Activated naive CD4-positive, alpha-beta T cell (primary cell): ENCODE results near the gene OR5K3.
"Not testable (repeated sequence)": the region's sequence is repeated elsewhere in the genome, so short reads cannot be mapped to it uniquely, and the experiment has no call there.

ENCODE experiments used
- DNase-seq, 4 experiments: peaks; one replicate each; lab custom pipeline; 2025; lab: John Stamatoyannopoulos, UW

OR5K3 gene, protein sequence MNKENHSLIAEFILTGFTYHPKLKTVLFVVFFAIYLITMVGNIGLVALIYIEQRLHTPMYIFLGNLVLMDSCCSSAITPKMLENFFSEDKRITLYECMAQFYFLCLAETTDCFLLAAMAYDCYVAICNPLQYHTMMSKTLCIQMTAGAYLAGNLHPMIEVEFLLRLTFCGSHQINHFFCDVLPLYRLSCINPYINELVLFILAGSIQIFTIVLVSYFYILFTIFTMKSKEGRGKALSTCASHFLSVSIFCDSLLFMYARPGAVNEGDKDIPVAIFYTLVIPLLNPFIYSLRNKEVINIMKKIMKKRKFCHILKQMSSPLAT

DNA sequence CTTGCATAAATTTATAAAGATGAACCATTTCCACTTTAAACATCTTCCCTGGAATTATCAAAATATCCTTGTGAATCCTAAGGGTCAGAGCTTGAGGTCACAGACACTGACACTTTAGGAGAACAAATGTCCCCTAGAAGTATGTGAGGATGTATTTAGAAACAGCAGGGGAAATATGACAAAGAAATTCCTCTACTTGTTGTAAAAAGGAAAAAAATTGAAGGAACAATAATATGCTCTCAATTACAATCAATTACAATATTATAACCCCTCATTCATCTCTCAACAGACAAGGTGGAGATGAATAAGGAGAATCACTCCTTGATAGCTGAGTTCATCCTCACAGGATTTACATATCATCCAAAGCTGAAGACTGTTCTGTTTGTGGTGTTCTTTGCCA, at the start of gene OR5K3:
OR5K3 (plus strand) TSS at position 301 of the 400 bp plus-strand sequence; CDS start at position 301, 0 bp downstream.
- DNase-seq = no peak

DNA sequence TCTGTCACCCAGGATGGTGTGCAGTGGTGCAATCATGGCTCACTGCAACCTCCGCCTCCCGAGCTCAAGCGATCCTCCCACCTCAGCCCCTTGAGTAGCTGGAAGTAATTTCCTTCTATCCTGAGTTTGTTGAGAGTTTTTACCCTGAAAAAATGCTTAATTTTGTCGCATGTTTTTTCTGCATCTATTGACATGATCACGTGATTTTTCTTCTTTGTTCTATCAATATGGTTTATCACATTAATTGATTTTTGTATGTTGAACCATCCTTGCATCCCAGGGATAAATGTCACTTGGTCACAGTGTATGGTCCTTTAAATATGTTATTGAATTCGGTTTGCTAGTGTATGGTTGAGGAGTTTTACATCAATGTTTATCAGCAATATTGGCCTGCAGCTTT, 48.7 kb upstream of the OR5K3 start:
- no peak for DNase-seq

DNA sequence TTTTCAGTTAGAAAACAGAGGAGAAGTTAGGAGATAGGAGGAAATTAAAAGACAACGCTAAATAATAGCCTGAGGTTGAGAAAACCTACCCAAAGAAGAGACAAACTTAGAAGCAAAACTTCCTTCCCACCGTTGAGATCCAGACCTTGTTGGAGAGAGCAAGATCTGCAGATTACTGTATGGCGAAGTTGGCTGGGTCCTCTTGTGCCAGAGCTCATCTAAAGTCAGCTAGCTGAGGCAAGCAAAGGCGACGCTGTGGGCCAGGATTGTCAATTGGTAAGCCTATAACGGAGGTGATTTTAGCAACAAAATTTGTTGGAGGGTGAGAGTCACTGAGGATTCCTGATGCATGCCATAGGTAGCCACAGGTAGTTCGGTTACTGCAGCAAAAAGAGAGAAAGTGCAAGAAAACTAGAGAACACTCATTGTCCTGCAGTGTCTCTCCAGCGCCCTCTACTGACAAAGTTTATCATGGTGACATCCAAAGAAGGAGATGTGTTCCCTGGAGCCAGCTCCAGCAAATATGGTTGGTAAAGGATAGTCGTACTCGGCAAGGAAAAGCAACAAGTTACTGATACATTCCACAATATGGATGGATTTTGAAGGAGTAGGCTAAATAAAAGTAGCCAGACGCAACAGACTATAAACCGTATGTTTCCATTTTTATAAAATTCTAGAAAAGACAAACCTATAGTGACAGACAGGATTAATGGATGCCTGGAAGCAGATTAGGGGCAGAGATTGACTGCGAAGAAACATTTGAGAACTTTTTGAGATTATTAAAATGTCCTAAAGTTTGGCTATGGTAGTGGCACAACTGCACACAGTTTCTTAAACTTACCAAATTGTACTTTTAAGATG, 46.6 kb upstream of the OR5K3 start:
- DNase-seq = no peak

DNA sequence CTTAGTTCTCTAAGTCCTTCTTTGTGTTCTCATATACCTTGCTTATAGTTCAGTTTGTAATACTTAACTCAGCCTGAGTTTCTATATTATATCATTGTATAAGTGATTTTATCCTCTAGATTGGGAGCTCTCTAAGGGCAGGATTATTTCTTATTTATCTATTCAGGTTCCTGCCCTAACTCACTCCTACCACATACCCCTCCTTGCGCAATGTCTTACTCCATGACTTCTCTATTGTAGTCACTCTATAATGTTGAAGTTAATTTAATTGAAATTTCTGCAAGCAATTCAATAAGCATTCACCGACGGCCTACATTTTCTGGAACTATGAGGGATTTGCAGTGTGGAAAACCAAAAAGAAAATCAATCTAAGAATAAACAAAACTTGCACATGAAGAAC, 40.4 kb upstream of the OR5K3 start:
- DNase-seq = no peak

DNA sequence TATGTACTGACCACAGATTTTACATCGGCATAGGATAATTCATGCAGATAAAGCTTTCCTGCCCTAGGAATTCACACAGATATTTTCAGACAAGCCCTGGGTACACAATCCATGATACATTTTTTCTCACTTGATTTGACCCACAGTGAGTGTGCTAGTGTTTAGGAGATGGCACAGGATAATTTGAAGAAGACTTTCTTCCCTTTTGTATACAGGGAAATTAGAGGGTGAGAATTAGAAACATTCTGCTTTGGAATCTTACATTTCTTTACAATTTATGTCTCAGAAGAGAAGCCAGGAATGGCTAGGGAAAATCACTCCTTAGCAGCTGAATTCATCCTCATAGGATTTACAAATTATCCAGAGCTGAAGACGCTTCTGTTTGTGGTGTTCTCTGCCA, 36.9 kb upstream of the OR5K3 start, which contains the start of gene OR5K4:
OR5K4 (plus strand) TSS at position 301 of the 400 bp plus-strand sequence; CDS start at position 301, 0 bp downstream.
- no peak for DNase-seq

DNA sequence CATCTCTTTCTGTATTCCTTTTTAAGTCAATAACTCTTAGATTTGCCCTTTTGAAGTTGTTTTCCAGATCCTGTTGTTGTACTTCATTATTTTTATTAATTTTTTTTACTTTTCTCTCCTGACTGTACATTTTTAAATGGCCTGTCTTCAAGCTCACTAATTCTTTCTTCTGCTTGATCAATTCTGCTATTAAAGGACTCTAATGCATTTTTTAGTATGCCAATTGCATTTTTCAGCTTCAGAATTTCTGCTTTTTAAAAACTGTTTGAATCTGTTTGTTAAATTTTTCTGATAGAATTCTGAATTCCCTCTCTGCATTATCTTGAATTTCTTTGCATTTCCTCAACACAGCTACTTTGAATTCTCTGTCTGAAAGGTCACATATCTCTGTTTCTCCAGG, 31.2 kb upstream of the OR5K3 start:
- no peak for DNase-seq

DNA sequence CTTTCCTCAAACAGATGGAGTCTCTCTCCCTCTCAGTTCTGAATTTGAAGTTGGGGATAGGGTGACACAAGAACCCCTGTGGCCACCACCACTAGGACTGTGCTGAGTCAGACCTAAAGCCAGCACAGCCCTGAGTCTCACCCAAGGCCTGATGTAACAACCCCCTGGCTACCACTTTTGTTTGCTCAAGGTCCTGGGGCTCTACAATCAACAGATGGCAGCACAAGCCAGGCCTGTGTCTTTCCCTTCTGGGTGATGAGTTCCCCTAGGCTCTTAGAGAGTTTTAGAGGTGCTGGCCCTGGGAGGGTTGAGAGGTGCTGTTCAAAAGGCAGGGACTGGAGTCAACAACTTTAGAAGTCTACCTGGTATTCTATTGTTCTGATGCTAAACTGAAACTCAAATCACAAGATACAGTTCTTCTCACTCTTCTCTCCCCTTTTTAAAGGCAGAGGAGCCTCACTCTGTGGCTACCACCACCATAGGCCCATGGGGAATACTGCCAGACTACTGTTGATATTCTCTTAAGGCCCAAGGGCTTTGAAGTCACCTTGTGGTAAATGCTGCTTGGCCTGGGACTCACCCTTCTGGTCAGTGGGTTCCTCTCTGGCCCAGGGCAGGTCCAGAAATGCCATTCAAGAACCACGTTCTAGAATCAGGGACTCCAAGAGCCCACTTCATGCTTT, 30.3 kb upstream of the OR5K3 start:
- DNase-seq = no peak

DNA sequence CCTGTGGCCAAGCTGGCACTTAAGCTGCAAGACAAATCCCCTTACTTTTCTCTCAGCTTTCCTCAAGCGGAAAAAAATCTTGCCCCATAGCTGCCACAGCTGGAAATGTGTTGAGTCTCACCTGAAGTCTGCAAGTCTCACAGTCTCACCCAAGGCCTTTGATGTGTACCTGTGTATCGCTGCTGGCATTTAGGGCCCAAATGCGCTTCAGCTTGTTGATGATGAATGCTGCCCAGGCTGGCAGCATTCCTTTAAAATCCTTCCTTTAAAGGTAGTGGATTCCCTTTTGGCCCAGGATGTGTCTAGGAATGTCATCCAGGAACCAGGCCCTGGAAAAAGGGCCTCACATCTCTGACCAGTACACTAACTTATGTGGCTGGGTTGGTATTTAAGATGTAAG, 29.8 kb upstream of the OR5K3 start:
- no peak for DNase-seq

DNA sequence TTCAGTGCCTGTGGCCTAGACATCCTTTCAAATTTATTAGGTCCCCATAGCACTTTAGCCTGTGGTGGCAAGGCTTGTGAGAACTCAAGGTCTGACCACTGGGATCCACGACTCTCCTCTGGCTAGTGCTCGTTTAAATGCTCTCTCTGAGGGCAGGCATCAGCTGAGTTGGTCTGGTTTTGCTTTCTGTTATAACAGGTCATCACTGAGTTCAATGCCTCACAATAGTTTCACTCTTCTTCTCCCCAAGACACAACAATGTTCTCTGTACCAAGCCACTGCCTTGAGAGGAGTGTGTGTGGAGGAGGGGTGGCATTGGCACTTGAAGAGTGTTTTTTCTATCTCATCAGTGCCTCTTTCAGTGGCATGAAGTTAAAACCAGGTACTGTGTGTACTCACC, 29.2 kb upstream of the OR5K3 start:
- no peak for DNase-seq

DNA sequence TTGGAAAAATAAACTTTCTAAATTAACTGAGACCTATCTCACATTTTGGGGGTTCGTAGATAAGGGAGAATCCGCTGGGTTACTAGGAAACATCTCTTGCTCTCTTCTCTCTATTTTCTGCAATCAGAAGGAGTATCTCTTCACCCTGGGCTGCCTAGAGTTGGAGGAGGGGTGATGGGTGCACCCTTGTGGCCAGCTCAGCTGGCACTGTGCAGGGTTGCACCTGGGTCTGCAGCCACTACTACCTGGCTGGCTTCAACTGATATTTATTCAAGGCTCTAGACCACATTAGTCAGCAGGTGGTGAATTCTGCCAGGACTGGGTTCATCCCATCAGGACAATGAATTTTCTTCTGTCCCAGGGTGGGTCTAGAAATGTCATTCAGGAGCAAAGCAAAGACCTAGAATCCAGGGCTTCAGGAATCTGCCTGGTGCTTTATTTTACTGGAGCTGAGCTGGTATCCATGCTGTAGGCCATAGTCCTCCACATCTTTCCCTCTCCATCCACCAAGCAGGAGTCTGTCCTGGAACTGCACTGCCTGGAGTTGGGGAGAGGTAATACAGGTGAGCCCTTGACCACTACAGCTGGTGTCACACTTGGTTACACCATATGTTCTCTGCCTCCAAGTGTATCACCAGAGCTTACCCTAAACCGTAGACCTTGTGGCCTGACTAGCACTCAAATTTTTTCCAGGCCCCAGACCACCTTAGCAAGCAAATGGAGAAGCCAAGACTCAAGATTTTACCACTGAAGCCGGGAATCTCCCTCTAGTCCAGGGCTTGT, 22.8 kb upstream of the OR5K3 start:
- DNase-seq = no peak

DNA sequence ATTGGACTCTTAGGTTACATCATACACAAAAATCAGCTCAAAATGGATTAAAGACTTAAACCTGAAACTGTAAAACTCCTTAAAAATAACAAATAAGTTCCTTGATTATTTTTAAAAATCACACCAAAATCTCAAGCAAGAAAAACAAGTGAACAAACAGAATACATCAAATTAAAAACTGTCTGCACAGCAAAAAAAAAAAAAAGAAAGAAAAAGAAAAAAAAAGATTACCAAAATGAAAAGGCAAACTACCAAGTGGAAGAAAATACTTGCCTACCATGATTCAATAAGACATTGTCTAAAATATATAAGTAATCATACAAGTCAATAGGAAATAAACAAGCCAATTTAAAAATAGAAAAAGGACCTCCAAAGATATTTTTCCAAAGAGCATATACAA, 19.3 kb upstream of the OR5K3 start:
- no peak for DNase-seq

DNA sequence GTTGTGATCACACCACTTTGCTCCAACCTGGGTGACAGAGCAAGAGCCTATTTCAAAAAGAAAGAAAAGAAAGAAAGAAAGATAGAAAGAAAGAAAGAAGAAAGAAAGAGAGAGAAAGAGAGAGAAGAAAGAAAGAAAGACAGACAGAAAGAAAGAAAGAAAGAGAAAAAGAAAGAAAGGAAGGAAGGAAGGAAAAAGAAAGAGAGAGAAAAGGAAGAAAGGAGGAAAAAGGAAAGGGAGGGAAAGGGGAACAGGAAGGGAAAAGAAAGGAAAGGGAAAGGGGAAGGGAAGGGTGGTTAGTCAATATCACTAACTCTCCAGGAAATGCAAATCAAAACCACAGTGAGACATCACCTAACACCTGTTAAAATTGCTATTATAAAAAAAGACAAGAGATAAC, 18.6 kb upstream of the OR5K3 start:
- no peak for DNase-seq

DNA sequence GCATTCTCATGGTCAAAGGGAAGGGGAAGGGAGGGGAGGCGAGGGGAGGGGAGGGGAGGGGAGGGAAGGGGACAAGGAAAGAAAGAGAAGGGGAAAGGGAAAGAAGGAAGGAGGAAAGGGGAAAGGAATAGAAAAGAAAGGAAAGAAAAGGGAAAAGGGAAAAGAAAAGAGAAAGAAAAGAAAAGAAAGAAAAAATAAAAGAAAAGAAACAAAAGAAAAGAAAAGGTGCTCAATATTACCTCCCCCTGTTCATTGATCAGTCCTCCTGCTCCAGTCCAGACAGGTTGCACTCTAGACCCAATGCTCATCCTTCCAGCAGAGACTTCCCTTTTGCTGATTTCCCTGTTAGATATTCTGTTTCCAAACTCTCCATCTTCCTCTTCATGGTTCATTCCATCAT, 18.0 kb upstream of the OR5K3 start:
- DNase-seq = no peak

DNA sequence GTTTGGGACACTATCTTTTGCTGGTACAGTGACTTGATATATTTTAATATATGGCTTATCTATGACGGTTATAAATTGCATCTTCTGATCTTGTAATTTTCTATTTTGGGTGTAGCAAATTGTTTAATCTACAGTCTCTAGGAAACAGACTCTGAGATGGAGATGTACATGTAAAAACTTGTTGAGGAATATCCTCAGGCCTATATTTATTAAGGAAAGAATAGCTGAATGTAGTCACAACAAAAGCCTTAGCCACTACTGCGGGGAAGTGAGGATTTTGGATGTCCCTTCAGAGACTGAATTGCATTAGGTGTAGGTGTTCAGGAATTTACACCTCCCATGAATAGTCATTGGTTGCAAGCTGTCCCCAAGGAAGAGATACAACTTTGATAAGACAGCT, 13.8 kb upstream of the OR5K3 start:
- DNase-seq = no peak

DNA sequence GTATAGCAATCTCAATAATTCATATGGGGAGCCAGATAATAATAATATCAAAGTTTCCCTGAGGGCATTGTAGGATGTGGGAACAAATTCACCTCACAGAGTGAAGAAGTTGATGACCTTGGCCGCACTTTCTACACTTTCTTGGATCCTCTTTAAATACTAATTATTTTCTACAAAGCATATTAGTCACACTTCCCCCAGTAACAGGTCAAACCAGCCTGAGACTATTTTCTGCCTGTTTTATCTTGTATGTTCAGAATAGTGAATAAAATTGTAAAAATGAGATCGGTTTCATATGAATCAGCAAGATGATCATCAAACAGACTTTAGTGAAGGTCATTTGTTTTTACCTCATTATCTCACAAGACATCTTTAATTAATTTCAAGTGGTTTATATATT, 2.3 kb upstream of the OR5K3 start:
- DNase-seq = no peak

DNA sequence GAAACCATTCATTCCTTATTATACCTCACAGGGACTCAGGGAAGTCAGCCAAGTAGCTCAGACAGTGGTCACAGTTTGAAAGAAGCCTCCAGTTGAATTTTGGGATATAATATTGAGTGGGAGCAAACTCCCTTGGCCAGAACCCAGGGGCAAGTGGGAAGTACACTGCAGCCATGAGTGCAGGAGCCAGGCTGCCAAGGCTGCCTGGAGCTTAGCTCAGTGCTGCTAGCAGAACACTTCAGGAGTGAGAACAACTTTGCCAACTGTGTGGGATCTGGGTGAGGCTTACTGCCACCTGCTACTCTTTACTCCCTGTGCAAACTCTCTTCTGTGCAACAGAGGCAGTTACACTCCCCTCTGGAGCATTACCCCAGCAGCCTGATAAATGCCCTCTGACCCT, 4.6 kb downstream of the OR5K3 start:
- no peak for DNase-seq

DNA sequence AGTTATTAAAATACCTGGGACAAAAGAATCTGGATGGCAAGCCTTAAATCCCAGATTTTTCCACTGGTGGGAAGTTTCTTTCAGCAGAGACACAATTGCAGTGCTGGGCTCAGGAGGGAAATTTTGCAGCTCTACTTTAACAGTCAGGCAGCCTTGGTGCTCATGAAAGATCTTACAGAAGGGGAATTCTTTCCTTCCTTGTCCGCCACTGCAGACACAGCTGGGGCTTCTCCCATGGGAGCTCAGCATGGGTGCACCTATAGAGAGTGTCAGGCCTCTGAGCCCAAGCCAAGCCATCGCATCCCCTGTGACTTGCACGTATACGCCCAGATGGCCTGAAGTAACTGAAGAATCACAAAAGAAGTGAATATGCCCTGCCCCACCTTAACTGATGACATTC, 6.0 kb downstream of the OR5K3 start:
- DNase-seq = not testable (repeated sequence)

DNA sequence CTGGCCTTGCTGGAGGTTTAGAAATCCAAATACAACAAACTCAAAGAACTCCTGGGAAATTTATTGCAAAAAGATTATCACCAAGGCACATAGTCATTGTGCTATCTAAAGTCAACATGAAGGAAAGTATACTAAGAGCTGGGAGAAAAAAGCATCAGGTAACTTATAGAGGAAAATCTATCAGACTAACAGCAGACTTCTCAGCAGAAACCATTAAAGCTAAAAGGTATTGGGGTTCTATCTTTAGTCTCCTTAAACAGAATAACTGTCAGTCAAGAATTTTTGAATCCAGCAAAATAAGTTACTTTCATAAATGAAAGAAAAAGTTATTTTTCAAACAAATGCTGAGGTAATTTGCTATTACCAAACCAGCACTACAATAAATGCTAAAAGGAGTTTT, 8.0 kb downstream of the OR5K3 start:
- no peak for DNase-seq

DNA sequence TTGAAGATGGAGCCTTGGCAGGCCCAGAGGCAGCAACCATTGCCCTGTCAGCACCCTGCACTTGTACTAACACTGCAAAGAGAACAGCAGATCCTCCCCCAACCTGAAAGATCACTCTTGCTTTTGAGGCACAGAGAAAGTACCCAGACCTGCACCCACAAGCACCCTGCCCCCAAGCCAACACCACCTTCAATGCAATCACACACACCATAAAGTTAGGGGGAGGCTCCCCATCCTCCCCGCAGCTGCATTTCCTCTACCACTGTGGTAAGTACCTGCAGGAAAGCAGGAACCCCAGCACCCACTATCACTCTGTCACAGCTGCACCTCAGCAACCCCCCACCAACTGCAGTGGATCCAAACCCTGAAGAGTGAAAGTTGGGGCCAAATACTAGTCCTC, 12.0 kb downstream of the OR5K3 start:
- no peak for DNase-seq

DNA sequence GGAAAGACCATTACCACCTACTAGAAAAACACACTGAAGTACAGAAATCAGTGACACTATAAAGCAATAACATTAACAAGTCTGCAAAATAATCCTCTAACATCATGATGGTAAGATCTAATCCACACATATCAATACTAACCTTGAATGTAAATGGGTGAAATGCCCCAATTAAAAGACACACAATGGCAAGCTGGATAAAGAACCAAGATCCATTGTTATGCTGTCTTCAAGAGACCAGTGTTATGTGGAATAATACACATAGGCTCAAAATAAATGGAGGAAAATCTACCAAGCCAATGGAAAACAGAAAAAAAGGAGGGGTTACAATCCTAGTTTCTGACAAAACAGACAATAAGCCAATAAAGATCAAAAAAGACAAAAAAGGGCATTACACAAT, 13.5 kb downstream of the OR5K3 start:
- DNase-seq = no peak

DNA sequence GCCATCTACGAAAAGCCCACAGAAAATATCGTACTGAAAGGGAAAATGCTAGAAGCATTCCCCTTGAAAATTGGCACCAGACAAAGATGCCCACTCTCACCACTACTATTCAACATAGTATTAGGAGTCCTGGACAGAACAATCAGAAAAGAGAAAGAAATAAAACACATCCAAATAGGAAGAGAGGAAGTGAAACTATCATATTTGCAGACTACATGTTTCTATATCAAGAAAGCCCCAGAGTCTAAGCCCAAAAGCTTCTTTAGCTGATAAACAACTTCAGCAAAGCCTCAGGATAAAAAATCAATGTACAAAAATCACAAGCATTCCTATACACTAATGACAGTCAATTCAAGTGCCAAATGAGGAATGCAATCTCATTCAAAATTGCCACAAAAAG, 15.6 kb downstream of the OR5K3 start:
- no peak for DNase-seq

DNA sequence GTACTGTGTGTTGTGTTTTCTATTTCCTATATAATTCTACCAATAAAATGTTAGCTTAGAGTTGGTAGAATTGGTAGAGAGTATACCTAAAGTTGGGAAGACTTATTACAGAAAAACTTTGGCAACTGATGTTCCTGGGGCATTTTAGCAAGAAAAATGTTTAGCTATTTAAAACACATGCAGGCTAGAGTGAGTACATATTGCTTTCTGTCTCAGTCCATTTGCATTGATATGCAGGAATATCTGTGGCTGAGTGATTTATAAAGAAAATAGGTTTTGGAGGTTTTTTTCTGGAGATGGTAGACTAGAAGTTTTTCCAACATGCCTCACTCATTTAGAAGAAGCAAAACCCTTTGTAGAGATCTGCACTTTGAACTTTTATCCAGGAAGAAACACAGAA, 42.1 kb downstream of the OR5K3 start:
- DNase-seq = no peak
